ENCODE data around the gene CSF1.
"Not testable (repeated sequence)": the region's sequence is repeated elsewhere in the genome, so short reads cannot be mapped to it uniquely, and the experiment has no call there.

Gene CSF1

GRCh38 chr1:109918671-109919070 lies 8.0 kb downstream of the CSF1 start:
- no peak for DNase-seq (ENCODE audit: low spot score)
- TF ChIP-seq, protein P1, sequence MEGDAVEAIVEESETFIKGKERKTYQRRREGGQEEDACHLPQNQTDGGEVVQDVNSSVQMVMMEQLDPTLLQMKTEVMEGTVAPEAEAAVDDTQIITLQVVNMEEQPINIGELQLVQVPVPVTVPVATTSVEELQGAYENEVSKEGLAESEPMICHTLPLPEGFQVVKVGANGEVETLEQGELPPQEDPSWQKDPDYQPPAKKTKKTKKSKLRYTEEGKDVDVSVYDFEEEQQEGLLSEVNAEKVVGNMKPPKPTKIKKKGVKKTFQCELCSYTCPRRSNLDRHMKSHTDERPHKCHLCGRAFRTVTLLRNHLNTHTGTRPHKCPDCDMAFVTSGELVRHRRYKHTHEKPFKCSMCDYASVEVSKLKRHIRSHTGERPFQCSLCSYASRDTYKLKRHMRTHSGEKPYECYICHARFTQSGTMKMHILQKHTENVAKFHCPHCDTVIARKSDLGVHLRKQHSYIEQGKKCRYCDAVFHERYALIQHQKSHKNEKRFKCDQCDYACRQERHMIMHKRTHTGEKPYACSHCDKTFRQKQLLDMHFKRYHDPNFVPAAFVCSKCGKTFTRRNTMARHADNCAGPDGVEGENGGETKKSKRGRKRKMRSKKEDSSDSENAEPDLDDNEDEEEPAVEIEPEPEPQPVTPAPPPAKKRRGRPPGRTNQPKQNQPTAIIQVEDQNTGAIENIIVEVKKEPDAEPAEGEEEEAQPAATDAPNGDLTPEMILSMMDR (IDR thresholded peaks at IDR 0.05; ENCODE audit: extremely low read depth, missing control alignments) = no peak

- no peak for DNase-seq (ENCODE audit: low spot score)
- TF ChIP-seq, protein P1 (IDR thresholded peaks at IDR 0.05; ENCODE audit: extremely low read depth, missing control alignments) = no peak
These were observed 8.7 kb downstream of the CSF1 start for GRCh38 chr1:109919303-109919702.

GRCh38 chr1:109920391-109920790 lies 9.7 kb downstream of the CSF1 start:
- not testable (repeated sequence) for DNase-seq (ENCODE audit: low spot score)

- TF ChIP-seq, protein P1 (IDR thresholded peaks at IDR 0.05; ENCODE audit: extremely low read depth, missing control alignments) = no peak
- no peak for DNase-seq (ENCODE audit: low spot score)
These were observed 11.7 kb downstream of the CSF1 start for GRCh38 chr1:109922326-109922725.

DNA sequence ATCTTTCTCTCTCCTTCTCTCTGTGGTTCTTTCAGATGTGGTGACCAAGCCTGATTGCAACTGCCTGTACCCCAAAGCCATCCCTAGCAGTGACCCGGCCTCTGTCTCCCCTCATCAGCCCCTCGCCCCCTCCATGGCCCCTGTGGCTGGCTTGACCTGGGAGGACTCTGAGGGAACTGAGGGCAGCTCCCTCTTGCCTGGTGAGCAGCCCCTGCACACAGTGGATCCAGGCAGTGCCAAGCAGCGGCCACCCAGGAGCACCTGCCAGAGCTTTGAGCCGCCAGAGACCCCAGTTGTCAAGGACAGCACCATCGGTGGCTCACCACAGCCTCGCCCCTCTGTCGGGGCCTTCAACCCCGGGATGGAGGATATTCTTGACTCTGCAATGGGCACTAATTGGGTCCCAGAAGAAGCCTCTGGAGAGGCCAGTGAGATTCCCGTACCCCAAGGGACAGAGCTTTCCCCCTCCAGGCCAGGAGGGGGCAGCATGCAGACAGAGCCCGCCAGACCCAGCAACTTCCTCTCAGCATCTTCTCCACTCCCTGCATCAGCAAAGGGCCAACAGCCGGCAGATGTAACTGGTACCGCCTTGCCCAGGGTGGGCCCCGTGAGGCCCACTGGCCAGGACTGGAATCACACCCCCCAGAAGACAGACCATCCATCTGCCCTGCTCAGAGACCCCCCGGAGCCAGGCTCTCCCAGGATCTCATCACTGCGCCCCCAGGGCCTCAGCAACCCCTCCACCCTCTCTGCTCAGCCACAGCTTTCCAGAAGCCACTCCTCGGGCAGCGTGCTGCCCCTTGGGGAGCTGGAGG lies 12.7 kb downstream of the CSF1 start:
- TF ChIP-seq, protein P1 (IDR thresholded peaks at IDR 0.05; ENCODE audit: extremely low read depth, missing control alignments) = peak; percentile 45
- peak; percentile 47 for DNase-seq (ENCODE audit: low spot score)

- DNase-seq (ENCODE audit: low spot score) = no peak
- TF ChIP-seq, protein P1 (IDR thresholded peaks at IDR 0.05; ENCODE audit: extremely low read depth, missing control alignments) = no peak
These were observed 13.3 kb downstream of the CSF1 start for GRCh38 chr1:109923946-109924275.

DNA sequence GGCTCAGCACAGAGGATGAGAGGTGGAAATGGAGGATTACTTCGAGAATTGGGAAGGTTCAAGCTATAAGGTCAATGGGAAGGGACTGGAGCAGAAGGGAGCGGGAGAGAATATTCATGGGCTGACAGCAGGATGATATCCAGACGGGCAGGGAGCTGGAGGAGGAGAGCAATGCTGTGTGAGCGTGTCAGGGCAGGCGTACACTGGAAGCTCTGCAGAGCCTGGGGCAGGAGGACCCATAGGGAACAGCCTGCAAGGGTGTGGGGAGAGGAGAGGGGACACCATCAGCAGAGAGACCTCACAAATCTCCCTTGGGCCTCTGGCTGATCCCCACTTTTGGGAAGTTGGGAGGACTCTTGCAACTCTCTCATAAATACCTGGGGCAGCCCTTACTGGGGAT lies 13.7 kb downstream of the CSF1 start:
- TF ChIP-seq, protein P1 (IDR thresholded peaks at IDR 0.05; ENCODE audit: extremely low read depth, missing control alignments) = no peak
- no peak for DNase-seq (ENCODE audit: low spot score)
